Left lung (tissue), 10 donors: Measurements from ENCODE around the gene LEAP2. TPM values are rescaled to one million over a fixed set of nuclear protein-coding genes. Genes with fewer than 3 reads are reported as not detected.

Source experiments
- ATAC-seq: fragments of 200-7000 bp; cut with Tn5 transposase; one replicate; pipeline ENCODE4 v1.9.1; 2020; ENCODE audit warnings: moderate library complexity
- DNase-seq, 4 donors: peaks; one replicate each; pipeline ENCODE4 v3.0.0-alpha.2; 2013 to 2020
- H3K27ac ChIP-seq, 2 donors: fragments of 200-600 bp; sonication (generic) in 1 of 2; one replicate each; pipeline versions ENCODE4 v1.5.0 to v1.8.0; 2020 to 2021
- H3K27me3 ChIP-seq, 2 donors: fragments of 200-600 bp; sonication (generic) in 1 of 2; one replicate each; pipeline versions ENCODE4 v1.5.0 to v1.8.0; 2020 to 2021
- H3K36me3 ChIP-seq, 2 donors: fragments of 200-600 bp; sonication (generic) in 1 of 2; one replicate each; pipeline versions ENCODE4 v1.5.0 to v1.8.0; 2020 to 2021
- H3K4me1 ChIP-seq, 2 donors: fragments of 200-600 bp; one replicate each; pipeline ENCODE4 v1.8.0; 2021
- H3K4me3 ChIP-seq, 2 donors: fragments of 200-600 bp; sonication (generic) in 1 of 2; one replicate each; pipeline versions ENCODE4 v1.5.0 to v1.8.0; 2020 to 2021; ENCODE audit warnings: mild to moderate bottlenecking in 1 of 2
- H3K9me3 ChIP-seq, 2 donors: fragments of 200-600 bp; sonication (generic) in 1 of 2; one replicate each; pipeline versions ENCODE4 v1.5.0 to v1.8.0; 2020 to 2021
- CTCF ChIP-seq, 2 donors: fragments of 200-600 bp; sonication (generic) in 1 of 2; IDR thresholded peaks; one replicate each; pipeline versions ENCODE4 v1.5.0 to v1.8.0; 2021; ENCODE audit warnings: antibody characterized with exemption in 2 of 2
- intact Hi-C, 2 donors: fragments of 100-400 bp; cut with DNase I; formaldehyde crosslinking; loops; one replicate each; pipeline versions ENCODE4 v1.11.2 to v1.14.2; 2022
- polyA plus RNA-seq, 6 donors: library from polyadenylated mRNA; unstranded; fragments of 120-200 nt; gene quantifications; one replicate each; pipeline ENCODE4 v1.2.1, GENCODE V29; 2013; ENCODE audit not compliant: insufficient read length in 6 of 6
- total RNA-seq, 2 donors: library from RNA; stranded (reverse); fragmentation: NEBNext Ultra II Directional; extraction: Animal tissue kit (Norgen Biotek cat#: 25700); gene quantifications; one replicate each; pipeline ENCODE4 v1.2.1, GENCODE V29; 2021
- donor health status: DM: no; HTN: yes; CAD: no.
- donor health status: DM: no; HTN: no; CAD: no.

LEAP2 gene
- total and polyA plus RNA-seq, 8 donors, result 1.2 to 6.0 (median 4.0) TPM

- Histone ChIP-seq H3K4me3 (peak overlapping the region; percentile 74 to 86), H3K27me3 (no peaks in the 10 kb centered on the region), H3K27ac (peak overlapping the region; percentile 92 to 93), H3K9me3 (no peaks in the 10 kb centered on the region), H3K4me1 (peaks cover 0 to 24% of the 10 kb centered on the region in 2 donors), H3K36me3 (peaks cover 0 to 33% of the 10 kb centered on the region in 2 donors)
- intact Hi-C loops, result no loop called here
- DNase-seq (no peak), ATAC-seq (peak; percentile 59)
- TF ChIP-seq CTCF (IDR thresholded peaks at IDR 0.05), result no peak
Observed at GRCh38 chr5:132865668-132866341, 7.7 kb upstream of the LEAP2 start.

GRCh38 chr5:132866342-132867045, 7.0 kb upstream of the LEAP2 start, which contains the start of the genes GDF9 and UQCRQ:
Gene GDF9, minus strand, starts transcription at chr5:132866469. Its CDS starts 1,936 bp downstream, at chr5:132864533.
Gene UQCRQ, plus strand, starts transcription at chr5:132866642. Its CDS starts 240 bp downstream, at chr5:132866882.
- peak; percentile 100 for ATAC-seq
- no peaks in the 10 kb centered on the region for H3K9me3 ChIP-seq
- peak within 1 kb of the TSS; percentile 92 to 93 for H3K27ac ChIP-seq
- H3K4me3 ChIP-seq, result peak within 1 kb of the TSS; percentile 74 to 86
- no peak for TF ChIP-seq CTCF (IDR thresholded peaks at IDR 0.05)
- peak; percentile 96 to 99 (median 98) for DNase-seq
- intact Hi-C loops, result no loop called here
- H3K27me3 ChIP-seq, result no peaks in the 10 kb centered on the region
- peaks cover 0 to 40% of the 10 kb centered on the region in 2 donors for H3K36me3 ChIP-seq
- H3K4me1 ChIP-seq, result peaks cover 0 to 24% of the 10 kb centered on the region in 2 donors

GRCh38 chr5:132867046-132867451, 6.4 kb upstream of the LEAP2 start:
- DNase-seq, result no peak
- H3K4me3 ChIP-seq, result peak overlapping the region; percentile 74 to 86
- intact Hi-C loops, result no loop called here
- ATAC-seq, result no peak
- H3K27me3 ChIP-seq, result no peaks in the 10 kb centered on the region
- no peak for TF ChIP-seq CTCF (IDR thresholded peaks at IDR 0.05)
- H3K4me1 ChIP-seq, result peaks cover 0 to 24% of the 10 kb centered on the region in 2 donors
- H3K27ac ChIP-seq, result peak overlapping the region; percentile 92 to 93
- H3K9me3 ChIP-seq, result no peaks in the 10 kb centered on the region
- H3K36me3 ChIP-seq, result peaks cover 0 to 46% of the 10 kb centered on the region in 2 donors

GRCh38 chr5:132868754-132869153, 4.7 kb upstream of the LEAP2 start:
- Histone ChIP-seq H3K4me1 (peaks cover 0 to 24% of the 10 kb centered on the region in 2 donors), H3K9me3 (no peaks in the 10 kb centered on the region), H3K4me3 (no peak overlapping the region), H3K27ac (no peak overlapping the region), H3K36me3 (peaks cover 0 to 61% of the 10 kb centered on the region in 2 donors), H3K27me3 (no peaks in the 10 kb centered on the region)
- DNase-seq, result no peak
- intact Hi-C loops, result no loop called here
- no peak for TF ChIP-seq CTCF (IDR thresholded peaks at IDR 0.05)
- no peak for ATAC-seq

- H3K9me3 ChIP-seq, result no peaks in the 10 kb centered on the region
- no peak for ATAC-seq
- DNase-seq, result no peak
- TF ChIP-seq CTCF (IDR thresholded peaks at IDR 0.05), result no peak
- H3K27ac ChIP-seq, result no peak overlapping the region
- intact Hi-C loops, result no loop called here
- H3K4me1 ChIP-seq, result peaks cover 0 to 17% of the 10 kb centered on the region in 2 donors
- no peak overlapping the region for H3K4me3 ChIP-seq
- peaks cover 0 to 67% of the 10 kb centered on the region in 2 donors for H3K36me3 ChIP-seq
- H3K27me3 ChIP-seq, result no peaks in the 10 kb centered on the region
Observed at GRCh38 chr5:132870801-132871200, 2.7 kb upstream of the LEAP2 start.
